Body of pancreas (tissue), 4 donors: ENCODE measurements around the gene RARB. TPM values are rescaled to one million over a fixed set of nuclear protein-coding genes. Genes with fewer than 3 reads are reported as not detected.

Experiments used
- ATAC-seq: fragments of 150-250 bp; one replicate; pipeline ENCODE4 v1.9.1; 2016
- DNase-seq, 4 donors: peaks; one replicate each; pipeline ENCODE4 v3.0.0-alpha.2; 2019
- H3K27ac ChIP-seq, 4 donors: fragments of 200-600 bp; sonication (generic); 1 replicate in 3 of 4; 2 replicates in 1 of 4; pipeline versions ENCODE4 v1.5.1 to v1.6.1; 2016 to 2019; ENCODE audit warnings: mild to moderate bottlenecking in 1 of 4, mixed read lengths in 1 of 4, moderate library complexity in 1 of 4
- H3K27me3 ChIP-seq, 2 donors: fragments of 200-600 bp; sonication (generic); one replicate each; pipeline ENCODE4 v1.6.0; 2016; ENCODE audit warnings: mild to moderate bottlenecking in 1 of 2
- H3K36me3 ChIP-seq, 2 donors: fragments of 200-600 bp; sonication (generic); replicated peaks in 1 of 2; 2 replicates each; pipeline ENCODE4 v1.5.1; 2016; ENCODE audit warnings: low read depth in 2 of 2; ENCODE audit not compliant: insufficient read depth in 1 of 2
- H3K4me1 ChIP-seq: fragments of 200-600 bp; sonication (generic); one replicate; pipeline ENCODE4 v1.6.0; 2016
- H3K4me3 ChIP-seq, 2 donors: fragments of 200-600 bp; sonication (generic); 1 replicate in 1 of 2; 2 replicates in 1 of 2; pipeline ENCODE4 v1.5.1; 2016 to 2019
- H3K9me3 ChIP-seq, 3 donors: fragments of 200-600 bp; sonication (generic); 1 replicate in 2 of 3; 2 replicates in 1 of 3; pipeline ENCODE4 v1.5.1; 2016
- POLR2A ChIP-seq, 3 donors: fragments of 450-650 bp; IDR thresholded peaks; one replicate each; pipeline ENCODE4 v1.6.1; 2016; ENCODE audit warnings: antibody characterized with exemption in 3 of 3, mild to moderate bottlenecking in 2 of 3
- WGBS, 2 donors: methylation state at CpG; one replicate each; pipeline ENCODE4 v1.1.5; 2017; 5-methylcytosine and 5-hydroxymethylcytosine counted together
- intact Hi-C: fragments of 100-400 bp; cut with DNase I; formaldehyde crosslinking; loops from one replicate; pipeline ENCODE4 v1.15.1; 2023
- total RNA-seq, 2 donors: library from RNA; depleted of rRNA; stranded (reverse); fragments of >200 nt; gene quantifications; one replicate each; pipeline ENCODE4 v1.1.0, GENCODE V29; 2016
- TF ChIP-seq, protein P1 (sequence below), 7 experiments: fragments of 450-650 bp in 4 of 7; fragments of 200-600 bp in 3 of 7; sonication (generic) in 3 of 7; IDR thresholded peaks; one replicate each; pipeline ENCODE4 v1.5.1; 2016 to 2019; ENCODE audit warnings: antibody characterized with exemption in 7 of 7

Gene RARB
- total RNA-seq, 2 donors from 2014 or later, result 1.8 to 3.0 TPM

DNA sequence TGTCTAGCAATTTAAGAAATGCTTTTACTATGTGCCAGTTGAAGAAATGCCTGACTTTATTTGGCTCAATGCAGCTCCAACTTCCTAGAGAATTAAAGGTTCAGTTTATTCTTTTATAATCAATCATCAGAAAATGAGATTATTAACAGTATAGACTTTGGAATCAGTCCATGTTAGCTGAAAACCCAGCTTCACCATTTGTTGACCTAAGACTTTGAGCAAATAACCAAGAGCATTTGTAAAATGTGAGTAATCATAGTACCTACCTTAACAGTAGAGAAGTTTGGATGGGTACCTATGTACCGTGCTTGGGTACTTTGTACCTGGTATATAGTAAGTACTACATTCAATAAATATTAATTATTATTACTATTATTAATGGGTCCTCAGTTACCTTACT, 105.9 kb downstream of the RARB start:
- Histone ChIP-seq H3K9me3 (no peaks in the 10 kb centered on the region), H3K27me3 (no peaks in the 10 kb centered on the region), H3K27ac (no peak overlapping the region), H3K36me3 (no peaks in the 10 kb centered on the region), H3K4me3 (no peak overlapping the region), H3K4me1 (no peaks in the 10 kb centered on the region)
- intact Hi-C loops, result no loop called here
- TF ChIP-seq, protein P1, sequence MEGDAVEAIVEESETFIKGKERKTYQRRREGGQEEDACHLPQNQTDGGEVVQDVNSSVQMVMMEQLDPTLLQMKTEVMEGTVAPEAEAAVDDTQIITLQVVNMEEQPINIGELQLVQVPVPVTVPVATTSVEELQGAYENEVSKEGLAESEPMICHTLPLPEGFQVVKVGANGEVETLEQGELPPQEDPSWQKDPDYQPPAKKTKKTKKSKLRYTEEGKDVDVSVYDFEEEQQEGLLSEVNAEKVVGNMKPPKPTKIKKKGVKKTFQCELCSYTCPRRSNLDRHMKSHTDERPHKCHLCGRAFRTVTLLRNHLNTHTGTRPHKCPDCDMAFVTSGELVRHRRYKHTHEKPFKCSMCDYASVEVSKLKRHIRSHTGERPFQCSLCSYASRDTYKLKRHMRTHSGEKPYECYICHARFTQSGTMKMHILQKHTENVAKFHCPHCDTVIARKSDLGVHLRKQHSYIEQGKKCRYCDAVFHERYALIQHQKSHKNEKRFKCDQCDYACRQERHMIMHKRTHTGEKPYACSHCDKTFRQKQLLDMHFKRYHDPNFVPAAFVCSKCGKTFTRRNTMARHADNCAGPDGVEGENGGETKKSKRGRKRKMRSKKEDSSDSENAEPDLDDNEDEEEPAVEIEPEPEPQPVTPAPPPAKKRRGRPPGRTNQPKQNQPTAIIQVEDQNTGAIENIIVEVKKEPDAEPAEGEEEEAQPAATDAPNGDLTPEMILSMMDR (IDR thresholded peaks at IDR 0.05), result no peak
- no peak for TF ChIP-seq POLR2A (IDR thresholded peaks at IDR 0.05)
- ATAC-seq, result no peak
- WGBS, 2 donors, result 27 to 46% methylated on average over 1 of the region's 1 CpG
- DNase-seq, result no peak

DNA sequence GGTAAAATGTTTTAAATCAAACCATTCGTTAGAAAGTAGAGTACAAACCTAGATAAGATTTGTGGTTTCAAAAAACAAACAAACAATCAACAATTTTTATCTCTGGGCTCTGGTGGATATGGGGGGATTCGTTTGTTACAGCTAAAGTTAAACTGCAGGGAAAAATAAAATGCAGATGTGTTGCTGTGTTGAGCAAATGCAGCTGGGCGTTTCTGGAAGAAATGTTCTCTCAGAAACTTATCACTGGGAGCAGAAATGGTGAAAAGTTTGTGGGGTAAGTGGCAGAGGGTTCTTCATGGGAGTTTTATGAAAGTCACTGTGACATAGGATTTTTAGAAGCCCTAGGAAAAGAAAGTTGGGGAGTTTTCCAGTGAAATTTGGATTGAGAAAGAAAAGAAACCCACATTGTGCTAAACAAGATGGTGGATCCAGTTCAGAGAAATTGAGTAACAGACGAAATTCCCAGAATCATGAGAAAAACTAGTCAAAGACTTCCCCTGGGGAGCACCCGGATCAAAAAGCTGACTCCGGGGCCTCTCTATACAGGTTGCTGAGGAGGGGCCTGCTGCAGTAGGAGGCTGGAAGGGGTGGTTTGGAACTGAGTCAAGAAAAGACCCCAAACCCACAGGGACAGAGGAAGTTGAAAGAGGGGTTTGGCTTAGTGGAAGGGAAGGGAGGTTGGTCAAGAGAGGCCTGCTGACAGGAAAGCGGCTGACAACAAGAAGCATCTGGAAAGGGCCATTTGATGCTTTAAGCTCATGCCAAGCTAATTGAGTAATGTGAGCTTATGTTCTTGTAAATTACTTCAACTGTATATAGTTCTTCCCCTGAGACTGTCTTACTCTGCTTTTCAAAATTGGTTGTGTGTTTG, 108.7 kb downstream of the RARB start:
- no peaks in the 10 kb centered on the region for H3K4me1 ChIP-seq
- TF ChIP-seq POLR2A (IDR thresholded peaks at IDR 0.05), result no peak
- TF ChIP-seq, protein P1 (IDR thresholded peaks at IDR 0.05), result no peak
- H3K4me3 ChIP-seq, result no peak overlapping the region
- no peaks in the 10 kb centered on the region for H3K9me3 ChIP-seq
- H3K27ac ChIP-seq, result no peak overlapping the region
- whole genome bisulfite sequencing, 2 donors, result 65 to 66% methylated on average over 7 of the region's 7 CpGs
- no peak for DNase-seq
- H3K27me3 ChIP-seq, result no peaks in the 10 kb centered on the region
- H3K36me3 ChIP-seq, result no peaks in the 10 kb centered on the region
- no peak for ATAC-seq
- intact Hi-C loops, result no loop called here

DNA sequence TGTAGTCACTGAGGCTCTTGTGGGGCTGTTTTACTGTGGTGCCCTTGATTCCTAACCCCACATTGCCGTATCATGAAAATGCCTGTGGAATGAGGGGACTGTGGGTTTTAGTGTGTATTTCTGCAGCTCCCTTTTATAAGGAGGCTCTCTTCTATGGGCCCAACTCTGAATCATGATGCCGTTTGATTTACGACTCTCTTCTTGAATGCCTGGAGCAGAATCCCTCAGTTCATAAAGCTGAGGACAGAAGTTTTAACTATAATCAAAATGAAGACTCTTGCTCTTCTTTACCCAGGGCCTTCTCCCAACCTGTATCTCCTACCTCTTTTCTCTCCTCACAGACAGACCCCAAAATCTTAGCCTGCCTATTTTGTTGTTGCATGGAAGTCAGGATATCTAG, 109.5 kb downstream of the RARB start:
- Histone ChIP-seq H3K4me1 (no peaks in the 10 kb centered on the region), H3K4me3 (no peak overlapping the region), H3K9me3 (no peaks in the 10 kb centered on the region), H3K36me3 (no peaks in the 10 kb centered on the region), H3K27ac (no peak overlapping the region), H3K27me3 (no peaks in the 10 kb centered on the region)
- intact Hi-C loops, result no loop called here
- 86 to 92% methylated on average over 3 of the region's 3 CpGs for WGBS, 2 donors
- no peak for ATAC-seq
- TF ChIP-seq POLR2A (IDR thresholded peaks at IDR 0.05), result no peak
- TF ChIP-seq, protein P1 (IDR thresholded peaks at IDR 0.05), result no peak
- no peak for DNase-seq

DNA sequence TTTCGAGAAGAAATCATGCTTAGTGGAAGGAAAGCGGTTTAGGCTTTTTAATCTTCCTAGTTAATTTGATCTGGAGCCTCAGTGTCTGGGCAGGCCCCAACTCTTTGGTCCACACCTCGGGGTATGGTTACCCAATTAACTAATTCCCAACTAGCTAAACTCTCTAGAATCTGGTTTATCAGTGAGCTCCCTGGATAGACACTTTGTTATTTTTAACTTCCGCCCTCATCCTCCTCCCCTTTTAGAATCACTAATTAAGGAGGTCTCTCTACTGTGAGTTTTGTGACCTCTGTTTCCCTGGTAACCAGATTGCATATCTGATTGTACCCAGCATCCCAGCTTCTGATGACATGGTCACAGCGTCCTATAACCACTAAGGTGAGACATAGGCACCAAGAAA, 112.2 kb downstream of the RARB start:
- no peak for DNase-seq
- H3K27ac ChIP-seq, result no peak overlapping the region
- intact Hi-C loops, result no loop called here
- TF ChIP-seq, protein P1 (IDR thresholded peaks at IDR 0.05), result no peak
- no peak for TF ChIP-seq POLR2A (IDR thresholded peaks at IDR 0.05)
- no peaks in the 10 kb centered on the region for H3K36me3 ChIP-seq
- no peaks in the 10 kb centered on the region for H3K9me3 ChIP-seq
- ATAC-seq, result no peak
- no peak overlapping the region for H3K4me3 ChIP-seq
- H3K27me3 ChIP-seq, result no peaks in the 10 kb centered on the region
- WGBS, 2 donors, result 66 to 74% methylated on average over 5 of the region's 5 CpGs
- H3K4me1 ChIP-seq, result no peaks in the 10 kb centered on the region
